Measurements from ENCODE around the gene CRADD. TPM values are rescaled to one million over a fixed set of nuclear protein-coding genes. Genes with fewer than 3 reads are reported as not detected.

Gene CRADD
- total RNA-seq, 4 donors from 2014 or later = 23.5 to 35.3 (median 26.1) TPM

GRCh38 chr12:93757792-93758694 is 80.9 kb downstream of the CRADD start:
- WGBS = 75% methylated on average over 1 of the region's 1 CpG
- intact Hi-C loops (cut with DNase I) = no loop called here

GRCh38 chr12:93758801-93759373 is 81.7 kb downstream of the CRADD start:
- H3K27ac ChIP-seq (replicated peaks in 1 of 4) = no peak overlapping the region
- intact Hi-C loops (cut with DNase I) = no loop called here

More at GRCh38 chr12:93757792-93758694, 80.9 kb downstream of the CRADD start:
- TF ChIP-seq CTCF (IDR thresholded peaks at IDR 0.05) (no peak), POLR2A (IDR thresholded peaks at IDR 0.05; ENCODE audit: low read depth) (no peak), EP300 (IDR thresholded peaks at IDR 0.05) (no peak), POLR2AphosphoS5 (IDR thresholded peaks at IDR 0.05) (no peak)
- Histone ChIP-seq H3K27ac (replicated peaks in 1 of 4) (no peak overlapping the region), H3K36me3 (no peaks in the 10 kb centered on the region), H3K27me3 (no peaks in the 10 kb centered on the region), H3K4me3 (no peak overlapping the region), H3K9me3 (no peaks in the 10 kb centered on the region), H3K4me1 (peaks cover 24 to 43% (median 31%) of the 10 kb centered on the region in 4 donors)
- no peak for DNase-seq (ENCODE audit: extremely low spot score)

GRCh38 chr12:93759512-93760081 is 82.4 kb downstream of the CRADD start:
- Histone ChIP-seq H3K4me3 (no peak overlapping the region), H3K9me3 (no peaks in the 10 kb centered on the region), H3K27me3 (no peaks in the 10 kb centered on the region), H3K4me1 (peaks cover 24 to 43% (median 31%) of the 10 kb centered on the region in 4 donors), H3K36me3 (no peaks in the 10 kb centered on the region), H3K27ac (replicated peaks in 1 of 4) (no peak overlapping the region)
- intact Hi-C loops (cut with DNase I) = loop anchor here (10.0 kb wide), 2 partner anchors 255 to 315 kb away; no protein-coding TSS in a partner anchor
- no peak for DNase-seq (ENCODE audit: extremely low spot score)
- WGBS = 69% methylated on average over 2 of the region's 2 CpGs
- TF ChIP-seq POLR2A (IDR thresholded peaks at IDR 0.05; ENCODE audit: low read depth) (no peak), CTCF (IDR thresholded peaks at IDR 0.05) (no peak), EP300 (IDR thresholded peaks at IDR 0.05) (no peak), POLR2AphosphoS5 (IDR thresholded peaks at IDR 0.05) (no peak)

More at GRCh38 chr12:93758801-93759373, 81.7 kb downstream of the CRADD start:
- Histone ChIP-seq H3K9me3 (no peaks in the 10 kb centered on the region), H3K4me1 (peaks cover 24 to 43% (median 31%) of the 10 kb centered on the region in 4 donors), H3K4me3 (no peak overlapping the region), H3K36me3 (no peaks in the 10 kb centered on the region), H3K27me3 (no peaks in the 10 kb centered on the region)
- WGBS = 71% methylated on average over 1 of the region's 1 CpG
- no peak for DNase-seq (ENCODE audit: extremely low spot score)
- TF ChIP-seq POLR2AphosphoS5 (IDR thresholded peaks at IDR 0.05) (no peak), CTCF (IDR thresholded peaks at IDR 0.05) (no peak), POLR2A (IDR thresholded peaks at IDR 0.05; ENCODE audit: low read depth) (no peak), EP300 (IDR thresholded peaks at IDR 0.05) (no peak)

GRCh38 chr12:93760275-93760875 is 83.2 kb downstream of the CRADD start:
- no peaks in the 10 kb centered on the region for H3K36me3 ChIP-seq
- H3K27ac ChIP-seq (replicated peaks in 1 of 4) = no peak overlapping the region
- H3K9me3 ChIP-seq = no peaks in the 10 kb centered on the region
- peaks cover 24 to 43% (median 31%) of the 10 kb centered on the region in 4 donors for H3K4me1 ChIP-seq
- no peaks in the 10 kb centered on the region for H3K27me3 ChIP-seq
- intact Hi-C loops (cut with DNase I) = loop anchor here (10.0 kb wide), 2 partner anchors 256 to 314 kb away; no protein-coding TSS in a partner anchor
- TF ChIP-seq POLR2A (IDR thresholded peaks at IDR 0.05; ENCODE audit: low read depth) (no peak), CTCF (IDR thresholded peaks at IDR 0.05) (no peak), EP300 (IDR thresholded peaks at IDR 0.05) (no peak), POLR2AphosphoS5 (IDR thresholded peaks at IDR 0.05) (no peak)
- no peak for DNase-seq (ENCODE audit: extremely low spot score)
- H3K4me3 ChIP-seq = no peak overlapping the region
- 99% methylated on average over 3 of the region's 3 CpGs for WGBS
